HG02759 (cell line): ENCODE data around the gene EVC2.

Experiments used
- ATAC-seq: cut with Tn5 transposase; IDR thresholded peaks from one replicate; pipeline ENCODE4 v1.9.1; 2021; ENCODE audit warnings: mild to moderate bottlenecking, moderate library complexity; ENCODE audit not compliant: unreplicated experiment

Gene EVC2

DNA sequence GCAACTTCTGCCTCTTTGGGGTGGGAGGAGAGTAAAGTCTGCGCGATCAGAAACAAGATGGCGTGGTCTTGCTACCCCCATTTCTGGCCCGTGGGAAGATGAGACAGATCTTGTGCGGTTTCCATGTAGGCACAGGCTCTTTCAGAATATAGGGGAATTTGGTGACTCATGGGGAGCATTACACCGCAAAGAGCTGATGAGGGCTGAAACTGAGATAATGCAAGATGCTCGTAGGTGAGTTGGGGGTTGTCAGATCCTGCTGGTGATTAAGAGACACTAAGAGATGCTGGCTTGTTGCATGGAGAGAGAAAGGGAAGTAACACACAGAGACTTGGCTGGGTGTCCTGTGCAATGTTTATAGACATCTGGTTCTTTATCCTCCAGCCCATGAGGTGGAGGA is 4.2 kb upstream of the EVC2 start:
- no peak for ATAC-seq

DNA sequence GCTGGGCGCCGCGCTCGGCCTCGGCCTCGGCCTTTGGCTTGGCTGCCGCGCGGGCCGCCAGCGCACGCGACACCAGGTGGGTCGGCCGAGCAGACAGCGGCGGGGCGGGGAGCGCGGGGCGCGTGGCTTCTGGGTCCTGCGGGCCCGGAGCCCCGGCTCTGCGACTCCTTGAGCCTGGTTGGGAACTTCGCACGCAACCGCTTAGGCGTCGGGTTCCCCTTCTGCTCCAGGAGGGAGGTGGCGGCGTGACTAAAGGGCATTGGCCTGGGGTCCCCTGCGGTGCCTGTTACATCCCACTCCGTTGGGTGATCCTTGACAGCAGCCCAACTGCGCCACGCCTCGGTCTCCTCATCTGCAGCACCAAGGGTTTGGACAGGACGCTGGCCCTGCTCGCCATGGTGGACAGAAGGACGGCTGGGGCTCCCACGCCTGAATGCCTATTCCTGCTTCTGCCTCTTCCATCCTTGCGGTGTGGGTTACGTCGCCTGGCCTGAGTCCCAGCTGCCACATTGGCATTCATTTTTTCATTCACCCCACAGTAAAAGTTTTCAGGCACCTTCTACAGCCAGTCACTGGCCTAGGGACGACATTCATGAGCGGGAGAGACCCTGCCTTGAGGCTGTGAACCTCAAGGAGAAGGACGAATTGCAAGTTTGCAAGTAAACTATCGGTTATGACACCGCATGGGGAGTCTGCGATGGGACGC is 3.3 kb upstream of the EVC2 start:
- no peak for ATAC-seq

DNA sequence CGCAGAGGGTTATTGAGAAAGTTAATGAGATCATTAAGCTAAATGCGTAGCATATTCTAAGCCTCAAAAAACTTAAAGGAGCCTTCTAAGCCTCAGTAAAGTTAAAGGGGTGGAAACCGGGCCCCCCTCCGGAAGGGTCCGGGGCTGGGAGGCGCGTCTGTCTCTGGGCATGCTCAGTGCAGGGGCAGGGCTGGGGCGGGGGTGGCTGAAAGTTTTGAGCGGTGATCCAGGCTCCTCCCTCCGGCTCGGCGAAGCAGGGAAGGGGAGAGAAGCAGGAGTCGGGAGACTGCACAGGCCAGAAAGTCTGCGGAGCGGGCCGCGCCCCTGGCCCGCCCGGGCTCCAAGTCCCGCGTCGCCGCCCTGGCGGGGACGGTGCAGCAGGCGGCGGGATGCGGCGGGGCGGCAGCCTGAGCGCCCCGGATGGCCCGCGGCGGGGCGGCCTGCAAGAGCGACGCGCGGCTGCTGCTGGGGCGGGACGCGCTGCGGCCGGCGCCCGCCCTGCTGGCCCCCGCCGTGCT is 2.7 kb upstream of the EVC2 start, which contains the start of gene EVC:
Gene EVC, plus strand, starts transcription at position 241 of the 518 bp plus-strand sequence. Its CDS starts 180 bp downstream, at position 421.
- peak; percentile 56 for ATAC-seq

DNA sequence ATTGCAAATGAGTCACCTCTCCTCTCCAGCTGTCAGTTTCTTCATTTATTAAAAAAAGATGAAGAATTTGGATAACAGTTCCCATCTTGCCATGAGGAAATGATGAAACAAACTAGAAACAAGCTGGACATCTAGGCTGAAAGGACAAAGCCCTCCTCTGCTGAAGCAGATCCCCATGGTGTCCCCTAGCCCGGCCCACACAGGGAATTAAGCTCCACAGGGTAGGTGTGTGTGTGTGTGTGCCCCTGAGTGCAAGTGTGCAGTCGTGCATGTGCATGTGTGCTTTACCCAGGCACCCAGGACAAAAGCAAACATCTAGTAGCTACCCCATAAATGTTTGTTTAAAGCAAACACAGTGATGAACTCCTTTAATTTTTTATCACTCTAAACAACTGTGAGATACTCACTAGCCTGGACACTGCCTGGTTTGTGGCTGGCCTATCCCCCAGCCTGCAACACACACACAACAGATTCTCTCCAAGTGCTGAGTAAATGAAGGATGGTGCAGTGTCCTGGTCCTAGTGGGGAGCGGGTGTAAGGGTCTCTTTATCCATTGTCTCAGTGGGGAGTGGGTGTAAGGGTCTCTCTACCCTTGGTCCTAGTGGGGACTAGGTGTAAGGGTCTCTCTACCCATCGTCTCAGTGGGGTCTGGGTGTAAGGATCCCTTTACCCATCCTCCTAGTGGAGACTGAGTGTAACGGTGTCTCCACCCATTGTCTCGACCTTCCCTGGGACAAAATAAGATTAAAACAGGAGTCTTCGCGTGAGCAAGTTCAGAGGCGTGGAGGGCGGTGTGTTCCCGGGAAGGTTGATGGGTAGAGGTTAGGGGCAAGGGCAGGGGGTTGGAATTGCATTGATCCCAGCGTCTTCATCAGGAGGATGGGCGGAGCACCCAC is 2.0 kb upstream of the EVC2 start:
- ATAC-seq: no peak

DNA sequence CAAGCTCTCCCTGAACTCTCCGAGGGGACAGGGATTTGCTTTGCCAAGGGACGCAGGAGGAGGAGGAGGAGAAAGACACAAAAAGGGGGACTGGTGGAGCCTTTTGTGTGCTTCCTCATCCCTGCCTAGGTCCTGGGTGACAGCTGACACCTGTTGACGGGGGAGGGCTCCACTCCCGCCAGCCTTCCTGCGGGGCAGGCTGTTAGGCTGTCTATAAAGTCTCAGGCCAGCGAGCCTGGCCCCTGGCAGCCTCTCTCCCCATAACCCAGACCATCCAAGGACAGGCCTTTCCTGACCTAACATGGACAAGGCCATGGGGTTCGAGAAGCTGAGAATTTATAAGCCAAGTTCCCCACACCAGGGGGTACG is 832 bp upstream of the EVC2 start:
- ATAC-seq: no peak

DNA sequence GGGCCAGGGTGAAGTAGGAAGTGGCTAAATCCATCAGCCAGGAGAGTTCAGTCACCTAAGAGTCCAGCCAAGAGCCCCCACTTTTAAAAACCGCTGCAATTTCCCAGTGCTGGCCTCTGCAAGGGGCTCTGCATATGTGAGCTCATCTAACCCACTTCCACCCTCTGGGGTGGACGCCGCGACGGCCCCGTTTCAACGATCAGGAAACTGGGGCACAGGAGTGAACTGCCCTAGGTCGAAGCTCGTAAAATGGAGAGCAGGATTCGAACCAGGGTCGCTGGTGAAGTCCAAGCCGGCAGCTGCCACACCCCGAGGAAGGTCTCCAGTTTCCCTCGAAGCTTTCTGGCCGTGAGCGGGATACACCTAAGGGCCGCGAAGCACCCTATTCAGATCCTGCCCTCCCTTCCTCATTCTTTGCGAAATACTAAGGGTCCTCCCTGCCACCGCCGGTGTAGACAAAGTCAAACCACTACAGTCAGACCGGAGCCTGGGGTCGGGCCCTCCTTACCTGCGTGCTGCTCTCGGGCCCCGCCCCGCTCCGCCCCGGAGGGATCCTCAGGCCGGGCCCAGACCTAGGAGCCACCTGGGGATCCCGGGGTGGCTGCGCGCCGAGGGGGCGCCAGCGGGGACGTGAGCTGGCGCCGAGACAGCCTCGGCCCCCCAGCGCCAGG is 446 bp downstream of the EVC2 start:
- ATAC-seq: peak; percentile 30

DNA sequence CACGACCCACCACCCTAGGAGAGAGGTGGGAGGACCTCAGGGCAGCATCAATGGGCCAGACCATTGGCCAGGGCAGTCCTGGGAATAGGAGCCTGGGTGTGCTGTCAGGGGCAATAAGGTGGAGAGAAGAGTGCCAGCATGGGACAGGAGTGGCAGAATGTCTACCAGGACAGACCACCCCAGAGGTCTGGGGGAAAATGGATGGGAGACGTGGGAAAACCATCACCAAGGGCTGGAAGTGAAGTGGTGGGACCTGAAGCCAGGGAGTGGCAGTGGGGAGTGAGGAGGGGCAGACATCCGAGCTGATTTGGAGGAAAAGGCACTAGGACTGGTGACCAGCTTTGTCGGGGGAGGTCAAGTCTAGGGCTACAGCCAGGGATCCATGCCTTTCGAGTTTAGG is 993 bp downstream of the EVC2 start:
- no peak for ATAC-seq

DNA sequence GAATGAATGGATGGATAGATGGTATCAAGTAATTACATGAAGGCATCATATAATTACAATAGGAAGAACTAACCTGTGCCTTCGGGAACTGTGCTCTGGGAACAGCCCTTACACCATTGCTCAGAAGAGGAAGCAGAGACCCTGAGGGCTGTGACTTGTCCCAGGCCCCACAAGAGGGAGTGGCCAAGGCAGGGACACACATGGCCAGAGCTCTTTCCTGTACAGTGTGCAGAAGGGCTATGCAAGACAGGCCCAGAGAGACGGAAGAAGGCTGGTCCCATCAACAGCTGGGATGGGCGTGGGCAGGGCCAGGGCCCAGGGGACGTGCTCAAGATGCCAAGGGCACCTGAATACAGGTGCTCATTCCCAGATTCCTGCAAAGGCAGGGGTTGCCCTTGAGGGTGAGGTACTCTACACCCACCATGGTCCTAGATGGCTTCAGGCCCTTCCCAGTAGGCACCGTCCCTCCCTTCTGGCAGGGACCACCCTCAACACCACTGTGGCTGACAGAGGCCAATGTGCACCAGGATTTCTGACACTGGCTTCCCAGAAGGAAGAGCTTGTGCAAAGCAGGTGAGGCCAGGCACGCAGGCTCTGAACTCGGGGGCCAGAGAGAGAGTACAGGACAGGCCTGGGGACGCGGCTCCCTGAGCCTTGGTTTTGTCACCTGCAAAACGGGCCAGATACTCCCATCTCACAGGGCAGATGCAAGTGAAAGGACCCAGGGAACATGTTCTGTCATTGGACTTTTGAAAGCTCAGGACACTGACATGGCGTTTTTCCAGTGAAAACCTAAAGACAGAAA is 1.7 kb downstream of the EVC2 start:
- ATAC-seq: no peak

DNA sequence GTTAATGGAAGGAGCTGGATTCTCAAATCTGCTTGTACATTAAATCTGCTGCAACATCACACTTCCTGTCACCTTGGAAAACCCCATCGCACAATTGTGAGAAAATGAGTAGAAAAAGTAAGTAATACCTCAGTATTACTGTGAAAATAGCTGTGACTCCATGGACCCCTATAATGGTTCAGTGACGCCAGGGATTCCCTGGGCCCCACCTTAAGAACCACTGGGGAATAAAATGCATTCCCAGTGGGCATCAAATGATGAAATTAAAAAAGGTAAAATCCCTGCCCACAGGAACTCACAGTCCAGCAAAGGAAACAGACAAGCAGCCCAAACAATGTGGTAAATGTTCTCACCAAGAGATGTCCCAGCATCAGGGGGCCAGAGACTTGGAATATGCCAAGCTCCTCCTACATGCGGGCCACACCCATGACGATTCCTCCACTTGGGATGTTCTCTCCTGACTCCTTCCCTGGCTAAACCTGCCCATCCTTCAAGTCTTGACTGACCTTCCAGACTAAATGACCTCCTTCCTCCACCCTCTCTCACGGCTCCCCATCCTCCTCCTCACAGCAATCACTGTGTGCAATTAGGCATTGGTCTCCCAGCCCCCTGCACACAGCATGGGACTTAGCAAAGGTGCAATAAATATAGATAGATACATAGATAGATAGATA is 2.6 kb downstream of the EVC2 start:
- ATAC-seq: no peak

DNA sequence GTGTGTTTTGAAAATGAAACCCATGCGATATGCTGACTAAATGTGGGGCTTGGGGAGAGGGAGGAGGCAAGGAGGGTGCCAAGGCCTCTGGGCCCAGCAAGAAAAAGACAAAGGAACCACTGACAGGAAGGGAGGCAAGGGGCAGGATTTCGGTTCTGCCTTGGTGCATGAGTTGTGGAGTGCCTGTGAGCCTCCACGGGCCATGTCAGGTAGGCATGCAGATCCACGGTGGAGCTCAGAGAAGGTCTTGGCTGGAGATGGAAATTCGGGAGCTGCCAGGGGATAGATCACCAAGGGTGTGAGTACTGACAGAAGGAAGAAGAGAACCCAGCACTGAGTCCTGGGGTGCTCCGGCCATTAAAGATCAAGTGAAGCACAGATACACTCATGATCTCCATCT is 4.1 kb downstream of the EVC2 start:
- ATAC-seq: no peak

DNA sequence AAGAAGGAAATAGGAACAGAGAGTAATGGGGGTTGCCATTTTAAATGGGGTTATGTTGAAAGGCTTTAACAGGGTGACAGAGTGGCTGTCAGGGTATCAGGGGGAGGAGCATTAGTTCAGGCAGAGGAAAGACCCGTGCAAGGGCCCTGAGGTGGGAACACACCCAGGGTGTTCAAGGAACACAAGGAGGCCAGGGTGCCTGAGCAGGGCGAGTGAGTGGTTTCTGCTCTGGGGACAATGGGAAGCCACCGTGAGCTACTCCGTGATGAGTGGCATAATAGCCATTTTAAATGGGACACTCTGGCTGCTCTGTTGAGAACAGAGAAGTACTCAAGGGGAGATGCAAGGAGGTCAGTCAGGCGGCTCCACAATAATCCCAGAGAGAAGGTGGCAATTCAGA is 4.5 kb downstream of the EVC2 start:
- ATAC-seq: no peak

DNA sequence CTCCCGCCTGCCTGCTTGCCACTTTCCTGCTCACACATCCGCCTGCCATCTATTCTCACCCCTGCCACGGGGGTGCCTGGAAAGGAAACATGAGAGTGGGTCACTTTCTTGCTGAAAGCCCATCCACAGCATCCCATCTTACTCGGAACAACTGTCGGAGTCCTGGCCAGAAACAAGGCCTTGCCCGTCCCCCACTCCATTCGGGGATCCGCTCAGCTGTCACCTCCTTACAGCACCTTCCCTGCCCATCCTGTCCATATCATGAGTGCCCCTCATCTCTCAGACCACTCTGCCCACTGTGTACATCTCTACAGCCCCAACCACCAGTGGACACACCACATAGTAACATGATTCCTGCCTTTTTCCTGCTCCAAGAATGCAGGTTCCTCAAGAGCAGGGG is 6.4 kb downstream of the EVC2 start:
- ATAC-seq: no peak

DNA sequence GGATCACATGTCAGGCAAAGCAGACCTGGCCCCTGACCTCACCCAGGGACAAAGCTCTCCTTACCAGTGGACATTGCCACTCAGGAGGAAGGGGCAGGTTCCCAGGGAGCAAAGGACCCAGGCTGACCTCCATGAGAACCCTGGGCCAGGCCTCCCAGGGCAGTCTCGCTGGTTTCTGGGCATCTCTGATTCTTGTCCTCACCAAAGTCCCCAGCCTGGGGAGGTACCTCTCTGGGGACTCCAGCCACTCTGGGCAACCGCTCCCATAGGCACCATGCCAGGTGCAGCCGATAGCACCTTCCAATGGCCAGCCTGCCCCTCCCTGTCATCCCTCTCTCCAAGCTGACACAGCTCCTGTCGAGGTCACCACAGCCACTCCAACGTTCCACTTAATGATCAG is 7.9 kb downstream of the EVC2 start:
- ATAC-seq: no peak

DNA sequence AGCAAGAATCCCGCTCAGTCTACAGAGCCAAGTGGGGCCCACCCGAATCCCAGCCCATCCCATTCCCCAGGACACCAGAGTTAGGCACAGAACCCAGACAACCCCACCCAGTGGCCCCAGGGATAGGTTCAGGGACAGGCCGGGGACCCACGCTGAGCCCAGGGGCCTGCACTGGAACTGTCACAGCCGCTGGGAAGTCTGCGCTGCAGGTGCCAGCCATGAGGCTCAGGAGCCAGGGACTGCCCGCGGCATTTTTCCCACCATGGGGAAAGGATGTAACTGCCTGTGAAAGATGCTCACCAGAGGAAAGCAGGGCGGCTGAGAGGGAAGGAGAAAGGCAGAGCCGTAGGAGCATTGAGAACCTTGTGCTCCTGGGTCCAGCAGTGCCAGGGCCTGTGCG is 12.0 kb downstream of the EVC2 start:
- no peak for ATAC-seq

DNA sequence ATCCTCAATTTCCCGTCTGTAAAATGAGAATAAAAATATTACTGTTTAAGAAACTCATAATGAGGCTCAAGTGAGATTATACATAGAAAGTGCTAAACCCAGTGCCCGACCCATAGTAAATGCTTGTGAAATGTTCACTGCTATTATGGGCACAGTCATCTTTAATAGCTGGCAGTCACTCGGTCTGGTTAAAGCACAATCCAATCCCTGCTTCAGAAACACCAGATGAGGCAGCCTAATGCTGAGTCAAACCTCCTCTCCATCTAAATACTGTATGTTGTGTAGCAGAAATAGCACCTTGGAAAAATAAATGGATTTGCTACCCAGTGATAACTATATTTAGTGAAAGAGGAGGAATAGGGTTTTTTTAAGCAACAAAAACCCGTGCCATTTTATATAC is 14.5 kb downstream of the EVC2 start:
- ATAC-seq: no peak

DNA sequence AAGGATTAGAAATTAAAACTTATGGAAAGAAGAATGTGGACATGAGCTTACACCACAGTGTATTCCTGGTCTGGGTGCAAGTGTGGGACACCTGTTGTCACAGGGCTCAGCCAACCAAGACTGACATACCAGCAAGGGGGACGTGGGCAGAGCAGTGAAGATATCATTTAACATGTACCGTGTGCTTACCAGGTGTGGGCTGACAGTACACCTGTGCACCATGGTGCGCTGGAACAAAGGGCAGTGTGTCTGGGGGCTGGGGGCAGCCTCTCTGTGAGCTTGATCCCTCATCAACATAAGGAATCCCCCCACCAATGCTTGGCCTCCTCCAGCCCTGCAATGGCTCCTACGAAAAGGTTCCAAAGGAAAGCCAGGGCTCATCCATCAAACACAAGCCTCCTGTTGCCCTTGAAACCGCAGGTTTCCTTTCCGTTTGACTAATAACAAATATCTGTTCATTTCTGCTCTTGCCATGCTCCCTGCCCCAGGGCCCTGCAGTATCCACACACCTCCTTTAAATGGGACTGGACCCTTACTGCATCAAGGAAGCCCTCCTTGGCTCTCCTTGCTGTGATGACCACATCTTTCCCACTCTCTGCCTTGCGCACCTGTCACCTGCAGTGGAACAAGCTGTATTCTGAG is 16.7 kb downstream of the EVC2 start:
- ATAC-seq: no peak

DNA sequence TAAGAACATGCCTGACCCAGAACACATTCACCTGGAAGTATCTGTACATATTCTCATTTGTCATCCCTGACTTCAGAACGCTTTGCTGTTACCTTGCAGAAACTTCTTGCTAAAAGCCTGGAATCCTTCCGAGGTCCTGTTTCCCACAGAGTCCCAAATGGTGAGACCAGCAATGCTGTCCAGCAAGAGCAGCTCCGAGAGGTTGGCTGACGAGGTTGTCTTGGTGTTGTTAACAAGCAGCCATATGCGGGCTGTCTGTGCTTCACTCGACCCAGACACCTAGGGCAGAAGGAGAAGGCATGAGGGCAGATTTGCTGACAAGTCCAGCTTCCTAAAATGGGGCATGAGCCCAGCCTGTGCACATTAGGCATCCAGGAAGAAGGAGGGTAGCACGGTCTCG is 19.3 kb downstream of the EVC2 start:
- ATAC-seq: no peak

DNA sequence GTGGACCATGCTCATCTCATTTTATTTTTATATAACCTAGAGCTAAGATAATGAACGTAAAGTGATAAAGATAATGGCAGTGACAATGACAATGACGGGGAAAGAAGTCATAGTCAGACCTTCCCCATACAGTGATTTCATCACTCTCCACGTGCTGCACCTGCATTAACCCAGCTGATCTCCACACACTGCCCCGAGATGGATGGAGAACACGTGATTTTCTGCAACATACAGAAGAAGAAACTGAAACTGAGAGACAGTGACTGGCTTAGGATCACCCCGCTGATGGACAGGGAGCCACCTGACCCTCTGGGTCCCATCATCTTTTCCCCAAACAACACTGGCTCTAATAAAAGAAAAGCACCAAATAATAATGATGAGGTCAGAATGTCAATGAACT is 22.0 kb downstream of the EVC2 start:
- ATAC-seq: no peak

DNA sequence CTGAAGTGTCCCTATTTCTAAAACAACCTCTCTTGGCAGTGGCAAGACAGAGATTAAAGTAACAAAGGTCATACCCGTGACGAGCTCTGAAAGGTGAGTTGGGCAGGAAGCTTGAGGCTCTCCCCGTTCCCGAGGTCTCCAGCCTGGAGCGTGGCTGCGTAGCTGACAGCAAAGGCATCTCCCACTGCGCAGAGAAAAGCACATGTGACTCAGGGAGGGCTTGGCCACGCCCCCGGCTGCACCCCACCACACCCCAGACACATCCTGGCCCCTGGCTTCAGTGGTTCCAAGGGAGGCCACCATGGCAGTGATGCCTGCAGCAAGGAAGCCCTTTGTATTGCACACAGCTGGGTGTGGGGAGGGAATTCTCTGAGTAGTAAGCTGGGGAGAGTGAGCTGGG is 23.1 kb downstream of the EVC2 start:
- no peak for ATAC-seq

DNA sequence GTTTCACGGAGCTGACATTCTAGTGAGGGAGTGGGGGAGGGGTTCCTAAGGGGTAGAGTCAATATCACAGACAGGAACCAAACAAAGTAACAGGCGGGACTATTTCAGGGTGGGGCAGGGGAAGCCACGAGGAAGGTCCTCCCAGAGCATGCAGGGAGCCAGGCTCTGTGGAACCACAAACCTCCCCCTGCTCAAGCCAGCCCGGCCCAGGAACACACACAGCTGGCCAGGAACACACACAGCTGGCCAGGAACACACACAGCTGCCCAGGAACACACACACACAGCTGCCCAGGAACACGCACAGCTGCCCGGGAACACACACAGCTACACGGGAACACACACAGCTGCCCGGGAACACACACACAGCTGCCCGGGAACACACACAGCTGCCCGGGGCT is 24.8 kb downstream of the EVC2 start:
- ATAC-seq: no peak
